ENCODE results near the gene UNC13B. TPM values are rescaled to one million over a fixed set of nuclear protein-coding genes. Genes with fewer than 3 reads are reported as not detected.

The UNC13B gene
- total RNA-seq, 1 donor from 2014 or later: 39.9 TPM

GRCh38 chr9:35115680-35116538 is 45.9 kb upstream of the UNC13B start, which contains the start of gene ATOSB:
TSS of gene ATOSB (minus strand) at chr9:35115862. CDS start at chr9:35108274, 7,588 bp downstream.
- Mint-ChIP-seq H3K27ac (ENCODE audit: unreplicated experiment) (peak within 1 kb of the TSS; percentile 98), H3K4me1 (ENCODE audit: unreplicated experiment) (peaks cover 26% of the 10 kb centered on the region), H3K27me3 (ENCODE audit: unreplicated experiment) (peaks cover 11% of the 10 kb centered on the region), H3K36me3 (ENCODE audit: low read depth, unreplicated experiment) (peaks cover 19% of the 10 kb centered on the region), H3K9me3 (ENCODE audit: unreplicated experiment) (no peaks in the 10 kb centered on the region), H3K4me3 (ENCODE audit: unreplicated experiment) (peak within 1 kb of the TSS; percentile 99)
- peak; percentile 99 for DNase-seq (ENCODE audit: low spot score)
- TF ChIP-seq CTCF (IDR thresholded peaks at IDR 0.05; ENCODE audit: unreplicated experiment): no peak

DNA sequence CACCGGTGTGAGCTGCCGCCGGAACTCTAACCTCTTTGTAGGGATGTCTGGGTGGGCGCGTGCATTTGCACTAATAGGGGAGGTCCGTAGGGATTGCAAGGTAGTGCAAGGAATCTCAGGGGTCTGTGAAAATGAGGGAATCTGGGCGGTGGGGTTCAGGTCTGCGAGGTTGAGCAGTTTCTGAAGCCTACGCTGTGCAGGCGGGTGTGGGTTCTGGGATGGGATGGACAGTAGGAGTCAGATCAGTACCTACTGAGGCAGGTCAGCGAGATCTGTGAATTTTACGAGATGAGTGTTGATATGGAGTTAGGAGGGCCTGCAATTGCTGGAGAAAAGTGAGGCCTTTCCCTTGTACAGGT is 45.3 kb upstream of the UNC13B start:
- Mint-ChIP-seq H3K36me3 (ENCODE audit: low read depth, unreplicated experiment) (peaks cover 19% of the 10 kb centered on the region), H3K4me1 (ENCODE audit: unreplicated experiment) (peaks cover 25% of the 10 kb centered on the region), H3K4me3 (ENCODE audit: unreplicated experiment) (peak overlapping the region; percentile 99), H3K27me3 (ENCODE audit: unreplicated experiment) (peaks cover 11% of the 10 kb centered on the region), H3K27ac (ENCODE audit: unreplicated experiment) (peak overlapping the region; percentile 77), H3K9me3 (ENCODE audit: unreplicated experiment) (no peaks in the 10 kb centered on the region)
- DNase-seq (ENCODE audit: low spot score): no peak
- TF ChIP-seq CTCF (IDR thresholded peaks at IDR 0.05; ENCODE audit: unreplicated experiment): no peak

DNA sequence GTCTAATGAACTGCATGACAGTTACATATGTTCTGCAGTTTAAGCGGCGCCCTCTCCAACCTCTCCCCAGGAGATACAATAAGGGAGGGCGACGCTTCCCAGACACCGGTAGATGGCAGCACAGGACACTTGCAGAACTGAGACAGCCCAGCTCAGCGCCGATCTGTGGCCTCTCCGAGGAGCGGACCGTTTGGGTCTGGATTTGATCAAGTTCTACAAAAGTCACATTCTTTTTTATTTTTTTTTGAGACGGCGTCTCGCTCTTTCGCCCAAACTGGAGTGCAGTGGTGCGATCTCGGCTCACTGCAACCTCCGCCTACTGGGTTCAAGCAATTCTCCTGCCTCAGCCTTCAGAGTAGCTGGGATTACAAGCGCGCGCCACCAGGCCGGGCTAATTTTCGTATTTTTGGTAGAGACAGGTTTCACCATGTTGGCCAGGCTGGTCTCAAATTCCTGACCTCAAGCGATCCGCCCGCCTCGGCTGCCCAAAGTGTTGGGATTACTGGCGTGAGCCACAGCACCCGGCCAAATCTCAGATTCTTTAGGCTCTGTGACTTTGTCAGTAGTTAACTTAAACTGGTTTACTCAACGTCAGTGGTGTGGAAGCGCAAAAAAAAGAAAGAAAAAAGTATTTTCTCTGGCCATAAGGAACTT is 44.8 kb upstream of the UNC13B start:
- Mint-ChIP-seq H3K27ac (ENCODE audit: unreplicated experiment) (peak overlapping the region; percentile 77), H3K27me3 (ENCODE audit: unreplicated experiment) (peaks cover 8% of the 10 kb centered on the region), H3K4me1 (ENCODE audit: unreplicated experiment) (peaks cover 20% of the 10 kb centered on the region), H3K4me3 (ENCODE audit: unreplicated experiment) (peak overlapping the region; percentile 99), H3K9me3 (ENCODE audit: unreplicated experiment) (no peaks in the 10 kb centered on the region), H3K36me3 (ENCODE audit: low read depth, unreplicated experiment) (peaks cover 16% of the 10 kb centered on the region)
- TF ChIP-seq CTCF (IDR thresholded peaks at IDR 0.05; ENCODE audit: unreplicated experiment): peak; percentile 78
- DNase-seq (ENCODE audit: low spot score): peak; percentile 91

DNA sequence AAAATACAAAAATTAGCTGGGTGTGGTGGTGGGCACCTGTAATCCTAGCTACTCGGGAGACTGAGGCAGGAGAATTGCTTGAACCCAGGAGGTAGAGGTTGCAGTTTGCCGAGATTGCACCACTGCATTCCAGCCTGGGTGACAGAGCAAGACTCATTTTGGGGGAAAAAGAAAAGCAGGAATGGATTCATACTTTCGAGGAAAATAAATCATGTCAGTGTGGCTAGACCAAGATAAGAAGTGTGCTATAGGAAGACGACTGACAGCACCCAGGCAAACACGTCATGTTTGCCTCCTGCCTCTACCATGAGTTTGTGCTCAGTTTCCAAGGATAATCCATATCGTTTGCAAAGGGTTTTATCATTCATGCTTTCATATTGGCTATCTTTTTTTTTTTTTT is 26.9 kb upstream of the UNC13B start:
- H3K4me1 Mint-ChIP-seq (ENCODE audit: unreplicated experiment): no peaks in the 10 kb centered on the region
- H3K27ac Mint-ChIP-seq (ENCODE audit: unreplicated experiment): no peak overlapping the region
- no peak for TF ChIP-seq CTCF (IDR thresholded peaks at IDR 0.05; ENCODE audit: unreplicated experiment)
- DNase-seq (ENCODE audit: low spot score): no peak
- peaks cover 9% of the 10 kb centered on the region for H3K36me3 Mint-ChIP-seq (ENCODE audit: low read depth, unreplicated experiment)
- no peaks in the 10 kb centered on the region for H3K9me3 Mint-ChIP-seq (ENCODE audit: unreplicated experiment)
- H3K27me3 Mint-ChIP-seq (ENCODE audit: unreplicated experiment): no peaks in the 10 kb centered on the region
- H3K4me3 Mint-ChIP-seq (ENCODE audit: unreplicated experiment): no peak overlapping the region

- H3K9me3 Mint-ChIP-seq (ENCODE audit: unreplicated experiment): peaks cover 4% of the 10 kb centered on the region
- DNase-seq (ENCODE audit: low spot score): no peak
- H3K27ac Mint-ChIP-seq (ENCODE audit: unreplicated experiment): no peak overlapping the region
Measured at GRCh38 chr9:35135988-35136387, 25.8 kb upstream of the UNC13B start.

More at GRCh38 chr9:35135988-35136387, 25.8 kb upstream of the UNC13B start:
- Mint-ChIP-seq H3K4me3 (ENCODE audit: unreplicated experiment) (no peak overlapping the region), H3K4me1 (ENCODE audit: unreplicated experiment) (no peaks in the 10 kb centered on the region), H3K27me3 (ENCODE audit: unreplicated experiment) (peaks cover 1% of the 10 kb centered on the region), H3K36me3 (ENCODE audit: low read depth, unreplicated experiment) (peaks cover 16% of the 10 kb centered on the region)
- TF ChIP-seq CTCF (IDR thresholded peaks at IDR 0.05; ENCODE audit: unreplicated experiment): no peak

Measured in endothelial cell (in vitro differentiated cells).